MM.1S (cell line): ENCODE results near the gene DIPK1B.

ENCODE experiments used
- EZH2 ChIP-seq: fragments of 300-600 bp; sonication (generic); optimal IDR thresholded peaks from 2 replicates; pipeline ENCODE3; 2017; ENCODE audit warnings: low read depth, mild to moderate bottlenecking, antibody characterized with exemption, low read length, mixed read lengths
- TF ChIP-seq, protein P1 (sequence below): fragments of 300-600 bp; sonication (generic); IDR thresholded peaks from 2 replicates; pipeline ENCODE4 v1.5.1; 2016; ENCODE audit warnings: antibody characterized with exemption, low read length, mixed read lengths

- TF ChIP-seq, protein P1, sequence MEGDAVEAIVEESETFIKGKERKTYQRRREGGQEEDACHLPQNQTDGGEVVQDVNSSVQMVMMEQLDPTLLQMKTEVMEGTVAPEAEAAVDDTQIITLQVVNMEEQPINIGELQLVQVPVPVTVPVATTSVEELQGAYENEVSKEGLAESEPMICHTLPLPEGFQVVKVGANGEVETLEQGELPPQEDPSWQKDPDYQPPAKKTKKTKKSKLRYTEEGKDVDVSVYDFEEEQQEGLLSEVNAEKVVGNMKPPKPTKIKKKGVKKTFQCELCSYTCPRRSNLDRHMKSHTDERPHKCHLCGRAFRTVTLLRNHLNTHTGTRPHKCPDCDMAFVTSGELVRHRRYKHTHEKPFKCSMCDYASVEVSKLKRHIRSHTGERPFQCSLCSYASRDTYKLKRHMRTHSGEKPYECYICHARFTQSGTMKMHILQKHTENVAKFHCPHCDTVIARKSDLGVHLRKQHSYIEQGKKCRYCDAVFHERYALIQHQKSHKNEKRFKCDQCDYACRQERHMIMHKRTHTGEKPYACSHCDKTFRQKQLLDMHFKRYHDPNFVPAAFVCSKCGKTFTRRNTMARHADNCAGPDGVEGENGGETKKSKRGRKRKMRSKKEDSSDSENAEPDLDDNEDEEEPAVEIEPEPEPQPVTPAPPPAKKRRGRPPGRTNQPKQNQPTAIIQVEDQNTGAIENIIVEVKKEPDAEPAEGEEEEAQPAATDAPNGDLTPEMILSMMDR: no peak
- no peak for TF ChIP-seq EZH2
Observed at GRCh38 chr9:136700959-136701667, 11.3 kb upstream of the DIPK1B start.
